ENCODE results near the gene ZDHHC11B.
"Not testable (repeated sequence)": the region's sequence is repeated elsewhere in the genome, so short reads cannot be mapped to it uniquely, and the experiment has no call there.

DNA sequence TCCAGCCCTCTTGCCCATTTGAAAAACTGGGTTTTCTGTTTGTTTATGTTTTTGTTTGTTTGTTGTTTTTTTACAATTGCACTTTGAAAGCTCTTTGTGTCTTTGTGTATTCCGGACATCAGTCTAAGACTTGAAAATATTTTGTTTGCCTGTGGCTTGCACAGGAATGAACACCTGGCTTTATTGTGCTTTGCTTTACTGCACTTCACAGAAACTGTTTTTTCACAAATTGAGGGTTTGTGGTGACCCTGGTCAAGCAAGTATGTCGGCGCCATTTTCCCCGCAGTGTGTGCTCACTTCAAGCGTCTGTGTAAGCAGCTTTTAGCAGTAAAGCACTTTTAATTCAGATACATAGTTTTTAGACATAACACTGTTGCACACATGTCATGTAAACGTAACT, 42.3 kb downstream of the ZDHHC11B start:
- TF ChIP-seq CTCF, POLR2A (IDR thresholded peaks at IDR 0.05): not testable (repeated sequence)

All from body of pancreas (tissue), 4 donors.